ENCODE data around the gene SSBP3.
A peak's percentile ranks its signal among the peaks of the same experiment; 100 is the strongest.
"Not testable (repeated sequence)": the region's sequence is repeated elsewhere in the genome, so short reads cannot be mapped to it uniquely, and the experiment has no call there.

Gene SSBP3

DNA sequence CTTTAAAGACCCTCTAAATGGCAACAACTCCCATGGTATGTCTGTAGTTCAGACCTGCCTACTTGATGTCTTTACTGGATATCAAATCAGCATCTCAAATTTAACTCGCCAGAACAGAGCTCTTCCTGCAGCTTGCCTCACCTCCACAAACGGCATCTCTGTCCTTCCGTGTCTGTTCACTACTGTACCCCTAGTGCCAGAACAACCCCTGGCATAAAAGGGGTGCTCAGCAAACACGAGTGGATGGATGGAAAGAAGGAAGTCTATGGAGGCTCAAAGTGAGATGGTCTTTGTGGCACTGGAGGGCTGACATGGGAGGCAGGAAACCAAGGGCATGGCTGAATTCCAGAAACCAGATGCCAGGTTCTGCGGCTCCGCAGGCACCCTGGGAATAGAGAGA, 183.5 kb downstream of the SSBP3 start:
- Histone ChIP-seq H3K27ac (ENCODE audit: low read depth, low read length) (no peak overlapping the region), H3K36me3 (ENCODE audit: control insufficient read depth, insufficient read depth, low read length) (peaks cover 14% of the 10 kb centered on the region), H3K27me3 (ENCODE audit: control insufficient read depth, insufficient read depth, low read length) (no peaks in the 10 kb centered on the region), H3K9ac (ENCODE audit: low read length) (no peak overlapping the region), H3K4me1 (ENCODE audit: control insufficient read depth, insufficient read depth, low read length) (peaks cover 23% of the 10 kb centered on the region), H3K4me3 (ENCODE audit: low read length) (no peak overlapping the region)

DNA sequence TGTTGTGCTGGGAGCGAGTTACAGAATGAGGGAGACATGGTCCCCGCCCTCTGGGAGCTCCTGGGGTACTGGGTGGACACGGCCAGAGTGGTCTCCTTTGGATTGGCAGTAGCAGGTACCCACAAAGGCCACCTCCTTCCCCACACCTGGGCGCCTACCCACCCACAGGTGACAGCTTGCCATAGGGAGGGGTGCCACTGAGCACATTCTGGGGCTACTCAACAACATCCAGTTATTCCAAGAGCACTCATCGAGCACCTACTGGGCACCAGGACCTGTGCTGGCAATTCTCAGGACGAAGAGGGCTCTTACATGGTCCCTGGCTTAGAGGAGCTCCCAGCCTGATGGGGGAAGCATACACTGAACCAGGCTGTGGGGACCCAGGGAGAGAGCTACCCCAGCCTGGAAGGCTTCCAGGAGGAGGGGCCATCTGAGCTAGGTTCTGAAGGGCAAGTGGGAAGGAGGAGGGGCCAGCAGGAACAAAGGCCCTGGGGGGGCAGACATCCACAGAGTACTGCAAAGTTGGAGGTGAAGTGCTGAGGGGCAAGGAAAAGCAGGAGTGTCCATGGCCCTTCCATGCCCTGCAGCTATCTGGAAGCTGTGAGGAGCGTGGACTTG, 184.2 kb downstream of the SSBP3 start:
- no peaks in the 10 kb centered on the region for H3K27me3 ChIP-seq (ENCODE audit: control insufficient read depth, insufficient read depth, low read length)
- H3K4me1 ChIP-seq (ENCODE audit: control insufficient read depth, insufficient read depth, low read length), result peaks cover 18% of the 10 kb centered on the region
- H3K9ac ChIP-seq (ENCODE audit: low read length), result no peak overlapping the region
- H3K36me3 ChIP-seq (ENCODE audit: control insufficient read depth, insufficient read depth, low read length), result peaks cover 21% of the 10 kb centered on the region
- H3K4me3 ChIP-seq (ENCODE audit: low read length), result no peak overlapping the region
- H3K27ac ChIP-seq (ENCODE audit: low read depth, low read length), result no peak overlapping the region

DNA sequence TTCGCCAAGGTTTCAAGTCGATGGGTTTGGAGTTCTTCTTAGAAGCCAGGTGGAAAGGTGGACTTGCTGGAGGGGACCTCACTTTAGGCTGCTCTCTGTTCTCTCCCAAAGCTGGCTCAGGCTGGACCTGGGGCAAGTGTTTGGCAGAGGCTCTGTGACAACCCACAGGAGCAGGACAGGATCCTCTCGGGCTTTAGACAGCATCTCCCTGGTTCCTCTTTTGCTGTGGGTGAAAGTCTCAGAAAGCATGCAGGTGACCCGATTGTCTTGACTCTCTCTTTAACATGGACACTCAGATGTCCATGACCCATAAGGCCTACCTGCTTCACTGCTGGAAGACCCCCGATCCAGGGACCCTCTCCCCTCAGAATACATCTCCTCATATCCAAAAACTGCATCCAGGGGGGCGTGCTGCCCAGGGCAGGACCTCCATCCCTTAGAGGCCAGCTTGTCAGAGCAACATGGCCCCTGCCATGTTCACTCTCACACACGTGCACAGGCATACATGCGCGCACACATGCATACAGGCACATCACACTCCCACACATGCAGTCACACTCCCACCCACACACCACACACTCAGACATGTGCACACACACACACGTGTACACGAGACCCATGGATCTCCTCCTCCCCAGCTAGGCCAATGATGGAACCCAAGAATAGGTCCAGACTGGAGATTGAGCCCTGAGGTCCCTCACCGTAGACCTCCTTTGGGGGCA, 184.9 kb downstream of the SSBP3 start:
- no peaks in the 10 kb centered on the region for H3K27me3 ChIP-seq (ENCODE audit: control insufficient read depth, insufficient read depth, low read length)
- no peak overlapping the region for H3K4me3 ChIP-seq (ENCODE audit: low read length)
- no peak overlapping the region for H3K9ac ChIP-seq (ENCODE audit: low read length)
- no peak overlapping the region for H3K27ac ChIP-seq (ENCODE audit: low read depth, low read length)
- peaks cover 27% of the 10 kb centered on the region for H3K36me3 ChIP-seq (ENCODE audit: control insufficient read depth, insufficient read depth, low read length)
- H3K4me1 ChIP-seq (ENCODE audit: control insufficient read depth, insufficient read depth, low read length), result peaks cover 18% of the 10 kb centered on the region

DNA sequence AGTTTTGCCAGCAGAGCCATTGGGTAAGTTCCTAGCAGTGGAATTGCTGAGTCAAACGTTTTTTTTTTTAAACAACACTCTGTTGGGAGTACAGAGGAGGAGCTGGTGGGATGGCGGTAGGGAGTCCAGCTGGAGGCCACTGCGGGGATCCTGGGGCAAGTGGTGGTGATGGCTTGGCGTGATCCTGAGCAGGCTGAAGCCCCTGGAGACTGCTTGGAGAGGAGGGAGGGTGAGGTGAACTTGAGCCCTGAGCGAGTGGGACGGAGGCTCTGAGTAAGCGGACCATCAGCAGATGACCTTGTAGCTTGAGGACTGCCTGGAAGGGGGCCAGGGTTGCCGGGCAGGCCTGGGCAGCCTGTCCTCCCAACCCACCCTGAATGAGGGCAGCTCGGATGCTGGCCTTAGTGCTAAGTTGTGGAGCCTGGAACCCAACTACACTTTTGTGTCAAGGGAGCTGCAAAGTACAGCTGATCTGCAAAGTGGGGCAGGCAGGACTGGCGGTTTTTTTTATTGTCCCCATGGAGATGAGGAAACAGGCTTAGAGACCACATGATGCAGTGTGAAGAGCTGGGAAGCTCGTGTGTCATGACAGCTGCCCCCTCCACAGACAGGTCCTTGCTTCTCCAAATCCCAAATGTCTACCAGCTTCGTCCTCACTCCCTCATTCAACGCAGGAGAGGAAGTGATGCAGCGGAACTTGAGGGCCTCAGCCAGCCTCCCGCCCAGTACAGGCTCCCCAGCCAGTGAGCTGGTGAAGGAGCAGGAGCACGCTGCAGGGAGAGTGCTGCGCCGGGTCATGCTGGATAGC, 186.0 kb downstream of the SSBP3 start:
- Histone ChIP-seq H3K4me1 (ENCODE audit: control insufficient read depth, insufficient read depth, low read length) (peaks cover 18% of the 10 kb centered on the region), H3K27me3 (ENCODE audit: control insufficient read depth, insufficient read depth, low read length) (no peaks in the 10 kb centered on the region), H3K4me3 (ENCODE audit: low read length) (no peak overlapping the region), H3K36me3 (ENCODE audit: control insufficient read depth, insufficient read depth, low read length) (peaks cover 31% of the 10 kb centered on the region), H3K27ac (ENCODE audit: low read depth, low read length) (peak overlapping the region; percentile 33), H3K9ac (ENCODE audit: low read length) (no peak overlapping the region)

DNA sequence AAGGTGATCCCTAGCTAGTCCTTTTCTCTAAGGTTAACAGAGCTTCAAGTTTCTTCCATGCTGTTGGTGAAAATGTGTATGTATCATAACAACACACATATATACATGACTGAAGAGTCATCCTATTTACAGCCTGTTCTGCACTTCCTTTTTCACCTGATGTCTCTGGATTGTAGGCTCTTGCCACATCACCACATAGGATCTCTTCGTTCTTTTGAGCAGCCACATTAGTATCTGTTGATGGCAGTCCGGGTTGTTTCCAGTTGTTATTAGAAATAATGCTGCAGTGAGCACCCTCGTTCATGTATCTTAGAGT, 186.5 kb downstream of the SSBP3 start:
- no peaks in the 10 kb centered on the region for H3K27me3 ChIP-seq (ENCODE audit: control insufficient read depth, insufficient read depth, low read length)
- no peak overlapping the region for H3K4me3 ChIP-seq (ENCODE audit: low read length)
- H3K36me3 ChIP-seq (ENCODE audit: control insufficient read depth, insufficient read depth, low read length), result peaks cover 37% of the 10 kb centered on the region
- H3K4me1 ChIP-seq (ENCODE audit: control insufficient read depth, insufficient read depth, low read length), result peaks cover 18% of the 10 kb centered on the region
- no peak overlapping the region for H3K9ac ChIP-seq (ENCODE audit: low read length)
- H3K27ac ChIP-seq (ENCODE audit: low read depth, low read length), result peak overlapping the region; percentile 33

DNA sequence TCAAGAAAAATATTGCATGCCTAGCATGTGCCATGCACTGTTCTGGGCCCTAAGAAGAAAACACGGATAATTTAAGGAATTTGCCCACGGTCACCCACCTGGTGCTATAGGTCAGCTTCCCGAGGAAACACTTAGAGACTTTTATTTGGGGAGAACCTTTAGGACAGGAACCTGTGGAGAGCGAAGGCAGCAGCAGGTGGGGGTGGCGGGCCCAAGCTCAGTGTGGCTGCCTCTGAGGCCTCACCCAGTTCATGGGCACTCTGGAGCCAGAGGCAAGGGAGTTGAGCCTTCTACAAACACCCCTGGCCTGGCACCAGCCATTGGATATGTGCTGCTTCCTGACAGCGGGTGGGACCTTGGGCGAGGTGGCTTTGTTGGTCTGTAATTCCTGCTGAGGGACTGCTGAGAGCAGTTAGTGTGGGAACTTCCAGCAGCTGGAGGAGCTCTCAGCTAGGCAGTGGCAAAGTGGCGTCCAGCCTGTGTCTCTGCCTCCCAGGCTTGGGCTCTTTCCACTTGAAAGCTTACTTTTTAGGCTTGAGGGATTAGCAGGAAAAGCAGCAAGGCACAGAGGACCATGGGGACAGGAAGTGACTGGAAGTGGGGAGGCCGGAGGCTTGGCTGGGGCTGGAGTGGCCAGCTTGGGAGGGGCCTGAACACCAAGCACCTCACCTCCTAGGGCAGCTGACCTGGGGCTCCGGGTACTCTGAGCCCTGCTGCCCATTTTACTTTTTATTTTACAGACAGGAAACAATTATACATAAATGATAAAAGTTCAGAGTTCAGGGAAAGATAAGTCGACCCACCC, 187.1 kb downstream of the SSBP3 start:
- Histone ChIP-seq H3K4me1 (ENCODE audit: control insufficient read depth, insufficient read depth, low read length) (peaks cover 18% of the 10 kb centered on the region), H3K27me3 (ENCODE audit: control insufficient read depth, insufficient read depth, low read length) (no peaks in the 10 kb centered on the region), H3K36me3 (ENCODE audit: control insufficient read depth, insufficient read depth, low read length) (peaks cover 41% of the 10 kb centered on the region), H3K27ac (ENCODE audit: low read depth, low read length) (peak overlapping the region; percentile 33), H3K4me3 (ENCODE audit: low read length) (no peak overlapping the region), H3K9ac (ENCODE audit: low read length) (no peak overlapping the region)

DNA sequence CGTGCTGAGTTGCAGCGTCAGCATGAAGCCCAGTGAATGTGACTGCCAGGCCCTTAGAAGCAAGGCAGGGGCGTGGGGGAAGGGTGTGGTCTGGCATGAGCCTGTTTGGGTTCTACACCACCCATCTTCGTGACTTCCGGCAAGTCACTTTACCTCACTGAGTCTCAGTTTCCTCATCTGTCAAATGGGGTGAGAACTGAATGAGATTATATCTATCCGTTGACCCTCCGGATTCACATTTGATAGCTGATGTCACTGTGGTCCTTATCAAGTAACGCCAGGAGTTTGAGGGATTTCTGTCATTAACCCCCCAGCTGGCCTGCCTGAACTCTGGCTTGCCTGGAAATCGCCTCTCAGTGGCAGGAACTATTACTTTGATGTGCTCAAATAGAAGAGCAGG, 190.7 kb downstream of the SSBP3 start:
- peaks cover 18% of the 10 kb centered on the region for H3K4me1 ChIP-seq (ENCODE audit: control insufficient read depth, insufficient read depth, low read length)
- H3K4me3 ChIP-seq (ENCODE audit: low read length), result no peak overlapping the region
- H3K9ac ChIP-seq (ENCODE audit: low read length), result no peak overlapping the region
- no peaks in the 10 kb centered on the region for H3K27me3 ChIP-seq (ENCODE audit: control insufficient read depth, insufficient read depth, low read length)
- H3K36me3 ChIP-seq (ENCODE audit: control insufficient read depth, insufficient read depth, low read length), result peaks cover 62% of the 10 kb centered on the region
- H3K27ac ChIP-seq (ENCODE audit: low read depth, low read length), result no peak overlapping the region

DNA sequence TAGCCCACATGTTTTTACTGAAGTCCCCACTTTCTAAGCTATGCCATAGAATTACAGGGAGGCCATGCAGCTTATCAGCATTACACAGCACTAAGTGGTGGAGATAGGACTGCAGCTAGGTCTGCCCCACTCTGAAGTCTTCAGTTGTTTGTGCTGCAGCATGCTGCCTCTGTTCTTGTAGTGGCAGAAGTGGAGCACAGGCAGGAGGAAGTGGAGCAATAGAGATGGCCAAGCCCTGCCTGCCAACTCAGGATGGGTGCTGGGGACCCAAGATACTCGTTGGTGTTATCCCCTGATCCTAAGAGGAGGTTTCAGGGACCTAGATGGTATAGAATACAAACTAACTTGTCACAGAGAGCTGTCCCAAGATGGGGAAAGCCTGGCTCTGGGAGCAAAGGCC, 193.3 kb downstream of the SSBP3 start:
- Histone ChIP-seq H3K9ac (ENCODE audit: low read length) (no peak overlapping the region), H3K4me1 (ENCODE audit: control insufficient read depth, insufficient read depth, low read length) (no peaks in the 10 kb centered on the region), H3K27me3 (ENCODE audit: control insufficient read depth, insufficient read depth, low read length) (no peaks in the 10 kb centered on the region), H3K4me3 (ENCODE audit: low read length) (no peak overlapping the region), H3K27ac (ENCODE audit: low read depth, low read length) (no peak overlapping the region), H3K36me3 (ENCODE audit: control insufficient read depth, insufficient read depth, low read length) (peaks cover 62% of the 10 kb centered on the region)

DNA sequence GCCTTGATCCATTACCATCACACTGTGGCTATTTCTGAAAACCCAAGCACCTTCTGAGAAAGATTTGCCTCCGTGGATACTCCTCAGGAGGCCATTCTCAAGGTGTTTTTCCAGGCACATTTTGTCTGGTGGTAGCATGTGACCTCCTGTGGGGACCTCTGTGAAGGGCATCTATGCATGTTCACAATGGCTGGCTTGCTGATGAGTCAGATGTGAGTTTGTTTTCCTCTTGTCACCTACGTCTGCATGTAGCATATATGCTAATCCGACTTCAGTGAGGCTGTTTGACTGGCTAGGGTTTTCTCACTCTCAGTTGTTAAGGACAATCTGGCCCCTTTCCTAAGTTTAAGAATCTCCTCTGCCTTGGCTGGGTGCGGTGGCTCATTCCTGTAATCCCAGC, 198.3 kb downstream of the SSBP3 start:
- H3K36me3 ChIP-seq (ENCODE audit: control insufficient read depth, insufficient read depth, low read length), result peaks cover 42% of the 10 kb centered on the region
- not testable (repeated sequence) for H3K4me1 ChIP-seq (ENCODE audit: control insufficient read depth, insufficient read depth, low read length); H3K9ac ChIP-seq (ENCODE audit: low read length); H3K27me3 ChIP-seq (ENCODE audit: control insufficient read depth, insufficient read depth, low read length); H3K27ac ChIP-seq (ENCODE audit: low read depth, low read length); H3K4me3 ChIP-seq (ENCODE audit: low read length)

DNA sequence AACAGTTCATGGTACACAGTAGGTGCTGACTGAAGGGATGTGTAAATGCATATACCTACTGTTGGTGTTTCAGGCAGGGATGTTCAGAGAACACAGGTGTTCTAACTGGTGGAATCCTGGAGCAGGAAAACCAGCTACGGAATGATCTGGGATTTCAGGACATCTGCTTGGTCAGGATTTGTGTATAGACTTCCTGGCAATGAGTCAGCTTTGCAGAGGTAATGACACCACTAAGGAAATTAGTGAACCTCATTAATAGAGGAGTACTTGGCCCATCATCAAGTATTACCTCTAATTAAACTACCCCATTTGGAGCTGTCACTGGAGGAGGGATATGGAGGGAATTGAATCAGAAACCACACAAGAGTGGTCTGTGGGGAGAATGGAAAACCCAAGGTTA, 198.9 kb downstream of the SSBP3 start:
- no peak overlapping the region for H3K4me3 ChIP-seq (ENCODE audit: low read length)
- H3K27ac ChIP-seq (ENCODE audit: low read depth, low read length), result no peak overlapping the region
- H3K36me3 ChIP-seq (ENCODE audit: control insufficient read depth, insufficient read depth, low read length), result peaks cover 36% of the 10 kb centered on the region
- H3K4me1 ChIP-seq (ENCODE audit: control insufficient read depth, insufficient read depth, low read length), result no peaks in the 10 kb centered on the region
- H3K9ac ChIP-seq (ENCODE audit: low read length), result no peak overlapping the region
- no peaks in the 10 kb centered on the region for H3K27me3 ChIP-seq (ENCODE audit: control insufficient read depth, insufficient read depth, low read length)

DNA sequence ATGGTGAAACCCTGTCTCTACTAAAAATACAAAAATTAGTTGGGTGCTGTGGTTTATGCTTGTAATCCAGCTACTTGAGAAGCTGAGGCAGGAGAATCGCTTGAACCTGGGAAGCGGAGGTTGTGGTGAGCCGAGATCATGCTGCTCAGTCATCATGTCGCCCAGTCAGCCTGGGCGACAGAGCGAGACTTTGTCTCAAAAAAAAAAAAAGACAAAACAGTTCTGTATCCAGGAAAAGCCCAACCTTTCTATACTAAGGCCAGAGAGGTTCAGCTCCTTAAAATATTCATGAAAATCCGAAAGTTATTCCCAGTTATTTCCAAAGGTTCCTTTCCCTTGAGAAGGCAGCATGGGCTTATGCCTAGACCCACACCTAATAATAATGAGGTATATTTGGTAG, 202.0 kb downstream of the SSBP3 start:
- H3K27me3 ChIP-seq (ENCODE audit: control insufficient read depth, insufficient read depth, low read length), result no peaks in the 10 kb centered on the region
- H3K27ac ChIP-seq (ENCODE audit: low read depth, low read length), result no peak overlapping the region
- peaks cover 22% of the 10 kb centered on the region for H3K36me3 ChIP-seq (ENCODE audit: control insufficient read depth, insufficient read depth, low read length)

DNA sequence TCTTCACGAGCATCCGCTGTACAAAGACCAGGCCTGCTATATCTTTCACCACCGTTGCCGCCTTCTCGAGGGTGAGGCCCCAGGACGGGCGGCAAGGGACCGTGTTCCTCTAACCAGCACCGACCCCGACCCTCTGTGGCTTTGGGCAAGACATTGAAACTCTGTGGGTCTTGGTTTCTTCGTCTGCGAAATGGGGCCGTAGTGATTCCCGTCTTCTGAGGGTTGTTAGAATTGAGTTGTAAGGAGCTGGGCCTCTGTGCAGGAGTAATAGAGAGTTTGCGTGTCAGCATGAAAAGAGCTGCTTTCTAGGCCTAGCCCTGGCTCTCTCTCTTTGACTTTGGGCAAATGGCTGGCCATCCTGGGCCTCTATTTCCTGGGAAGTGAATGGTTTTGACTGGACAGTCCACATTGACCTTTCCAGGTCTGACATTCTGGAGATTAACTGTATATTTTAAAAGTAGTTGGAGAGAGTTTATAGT, 205.6 kb downstream of the SSBP3 start:
- H3K27ac ChIP-seq (ENCODE audit: low read depth, low read length), result no peak overlapping the region
- H3K9ac ChIP-seq (ENCODE audit: low read length), result peak overlapping the region; percentile 71
- H3K4me1 ChIP-seq (ENCODE audit: control insufficient read depth, insufficient read depth, low read length), result peaks cover 9% of the 10 kb centered on the region
- H3K4me3 ChIP-seq (ENCODE audit: low read length), result peak overlapping the region; percentile 92
- H3K36me3 ChIP-seq (ENCODE audit: control insufficient read depth, insufficient read depth, low read length), result peaks cover 6% of the 10 kb centered on the region
- H3K27me3 ChIP-seq (ENCODE audit: control insufficient read depth, insufficient read depth, low read length), result no peaks in the 10 kb centered on the region

More for the DNA sequence above, 202.0 kb downstream of the SSBP3 start:
- Histone ChIP-seq H3K4me1 (ENCODE audit: control insufficient read depth, insufficient read depth, low read length) (peaks cover 9% of the 10 kb centered on the region), H3K4me3 (ENCODE audit: low read length) (no peak overlapping the region), H3K9ac (ENCODE audit: low read length) (no peak overlapping the region)
